Testis (tissue), 3 donors: ENCODE measurements around the gene GTF2I. TPM values are rescaled to one million over a fixed set of nuclear protein-coding genes. Genes with fewer than 3 reads are reported as not detected.
"Not testable (repeated sequence)": the region's sequence is repeated elsewhere in the genome, so short reads cannot be mapped to it uniquely, and the experiment has no call there.

ENCODE experiments used
- DNase-seq: peaks from one replicate; pipeline ENCODE4 v3.0.0-alpha.2; 2019
- H3K27ac ChIP-seq, 2 donors: fragments of 200-600 bp; sonication (generic); one replicate each; pipeline ENCODE4 v1.5.1; 2019
- H3K27me3 ChIP-seq: fragments of 200-600 bp; sonication (generic); one replicate; pipeline ENCODE4 v1.5.1; 2019
- H3K36me3 ChIP-seq: fragments of 200-600 bp; sonication (generic); one replicate; pipeline ENCODE4 v1.5.1; 2017; ENCODE audit warnings: low read depth; ENCODE audit errors: missing control alignments
- H3K4me1 ChIP-seq: fragments of 200-600 bp; sonication (generic); one replicate; pipeline ENCODE4 v1.5.1; 2019
- H3K4me3 ChIP-seq, 2 donors: fragments of 200-600 bp; sonication (generic); one replicate each; pipeline ENCODE4 v1.5.1; 2017 to 2019
- H3K9me3 ChIP-seq: fragments of 200-600 bp; sonication (generic); one replicate; pipeline ENCODE4 v1.5.1; 2017
- POLR2A ChIP-seq: fragments of 450-650 bp; IDR thresholded peaks from one replicate; pipeline ENCODE4 v1.6.1; 2017; ENCODE audit warnings: antibody characterized with exemption, mild to moderate bottlenecking, moderate library complexity
- WGBS, 2 donors: methylation state at CpG; one replicate each; pipeline ENCODE4 v1.1.5; 2018; 5-methylcytosine and 5-hydroxymethylcytosine counted together
- intact Hi-C: fragments of 100-400 bp; cut with DNase I; formaldehyde crosslinking; loops from one replicate; pipeline ENCODE4 v1.15.1; 2023; ENCODE audit warnings: low total_unique reads
- polyA plus RNA-seq: library from polyadenylated mRNA; stranded (reverse); fragments of 350-450 nt; fragmentation: Illumina TruSeq; extraction: RNeasy Lipid Tissue Mini Kit (QIAGEN cat#74804); gene quantifications from one replicate; pipeline ENCODE4 v1.2.3, GENCODE V29; 2014; ENCODE audit warnings: low read depth, low replicate concordance; ENCODE audit not compliant: insufficient read depth
- total RNA-seq, 2 donors: library from RNA; depleted of rRNA; stranded (reverse); fragments of >200 nt; gene quantifications; one replicate each; pipeline ENCODE4 v1.2.3, GENCODE V29; 2016
- TF ChIP-seq, protein P1 (sequence below), 3 experiments: fragments of 450-650 bp in 2 of 3; fragments of 200-600 bp in 1 of 3; sonication (generic) in 1 of 3; IDR thresholded peaks; one replicate each; pipeline ENCODE4 v1.5.1; 2016 to 2019; ENCODE audit warnings: antibody characterized with exemption in 3 of 3, mild to moderate bottlenecking in 2 of 3, moderate library complexity in 1 of 3

Gene GTF2I
- total and polyA plus RNA-seq, 3 donors from 2014 or later = 83.4 to 210 (median 208) TPM

- Histone ChIP-seq H3K4me1 (peaks cover 36% of the 10 kb centered on the region), H3K27ac (peak overlapping the region; percentile 97 to 100), H3K4me3 (peak overlapping the region; percentile 95 to 98), H3K36me3 (no peaks in the 10 kb centered on the region), H3K27me3 (no peaks in the 10 kb centered on the region), H3K9me3 (no peaks in the 10 kb centered on the region)
- WGBS, 2 donors = 0% methylated on average over 50 to 60 of the region's 60 CpGs
- intact Hi-C loops = no loop called here
- DNase-seq = peak; percentile 99
- TF ChIP-seq POLR2A = peak; percentile 42
- TF ChIP-seq, protein P1, sequence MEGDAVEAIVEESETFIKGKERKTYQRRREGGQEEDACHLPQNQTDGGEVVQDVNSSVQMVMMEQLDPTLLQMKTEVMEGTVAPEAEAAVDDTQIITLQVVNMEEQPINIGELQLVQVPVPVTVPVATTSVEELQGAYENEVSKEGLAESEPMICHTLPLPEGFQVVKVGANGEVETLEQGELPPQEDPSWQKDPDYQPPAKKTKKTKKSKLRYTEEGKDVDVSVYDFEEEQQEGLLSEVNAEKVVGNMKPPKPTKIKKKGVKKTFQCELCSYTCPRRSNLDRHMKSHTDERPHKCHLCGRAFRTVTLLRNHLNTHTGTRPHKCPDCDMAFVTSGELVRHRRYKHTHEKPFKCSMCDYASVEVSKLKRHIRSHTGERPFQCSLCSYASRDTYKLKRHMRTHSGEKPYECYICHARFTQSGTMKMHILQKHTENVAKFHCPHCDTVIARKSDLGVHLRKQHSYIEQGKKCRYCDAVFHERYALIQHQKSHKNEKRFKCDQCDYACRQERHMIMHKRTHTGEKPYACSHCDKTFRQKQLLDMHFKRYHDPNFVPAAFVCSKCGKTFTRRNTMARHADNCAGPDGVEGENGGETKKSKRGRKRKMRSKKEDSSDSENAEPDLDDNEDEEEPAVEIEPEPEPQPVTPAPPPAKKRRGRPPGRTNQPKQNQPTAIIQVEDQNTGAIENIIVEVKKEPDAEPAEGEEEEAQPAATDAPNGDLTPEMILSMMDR (IDR thresholded peaks at IDR 0.05) = no peak
Measured at GRCh38 chr7:74656837-74657691, 454 bp upstream of the GTF2I start.

- intact Hi-C loops = no loop called here
- no peaks in the 10 kb centered on the region for H3K9me3 ChIP-seq
- WGBS, 2 donors = 1 to 3% methylated on average over 16 to 58 of the region's 108 CpGs
- H3K27ac ChIP-seq = peak overlapping the region; percentile 97 to 100
- no peaks in the 10 kb centered on the region for H3K36me3 ChIP-seq
- H3K4me1 ChIP-seq = peaks cover 49% of the 10 kb centered on the region
- DNase-seq = peak; percentile 96
- no peak for TF ChIP-seq POLR2A
- TF ChIP-seq, protein P1 (IDR thresholded peaks at IDR 0.05) = no peak
- peak overlapping the region; percentile 95 to 98 for H3K4me3 ChIP-seq
- no peaks in the 10 kb centered on the region for H3K27me3 ChIP-seq
Measured at GRCh38 chr7:74658178-74659004, 873 bp downstream of the GTF2I start.

DNA sequence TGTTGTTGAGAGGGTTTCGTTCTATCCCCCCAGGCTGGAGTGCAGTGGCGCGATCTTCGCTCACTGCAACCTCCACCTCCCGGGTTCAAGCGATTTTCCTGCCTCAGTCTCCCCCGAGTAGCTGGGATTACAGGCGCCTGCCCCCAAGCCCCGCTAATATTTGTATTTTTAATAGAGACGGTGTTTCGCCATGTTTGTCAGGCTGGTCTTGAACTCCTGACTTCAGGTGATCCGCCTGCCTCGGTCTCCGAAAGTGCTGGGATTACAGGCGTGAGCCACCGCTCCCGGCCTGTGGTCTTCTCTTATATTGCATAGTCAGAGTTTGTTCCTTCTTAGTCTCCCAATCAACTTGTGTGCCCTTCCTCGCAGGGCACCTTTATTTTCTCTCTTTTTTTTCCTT, 2.7 kb downstream of the GTF2I start:
- peaks cover 61% of the 10 kb centered on the region for H3K4me1 ChIP-seq
- intact Hi-C loops, DNase-seq, H3K36me3 ChIP-seq, H3K27me3 ChIP-seq, H3K9me3 ChIP-seq: not testable (repeated sequence)
- 54 to 57% methylated on average over 18 of the region's 18 CpGs for WGBS, 2 donors
- H3K27ac ChIP-seq = peak overlapping the region; percentile 44 to 100
- peak overlapping the region; percentile 6 to 64 for H3K4me3 ChIP-seq

- peak; percentile 52 for DNase-seq
- peak overlapping the region; percentile 46 to 100 for H3K27ac ChIP-seq
- 71 to 73% methylated on average over 20 to 21 of the region's 21 CpGs for WGBS, 2 donors
- H3K36me3 ChIP-seq, H3K4me3 ChIP-seq, intact Hi-C loops, H3K27me3 ChIP-seq, H3K9me3 ChIP-seq: not testable (repeated sequence)
- H3K4me1 ChIP-seq = peaks cover 54% of the 10 kb centered on the region
Measured at GRCh38 chr7:74661836-74662794, 4.6 kb downstream of the GTF2I start.

GRCh38 chr7:74665296-74665938, 7.9 kb downstream of the GTF2I start:
- H3K27me3 ChIP-seq = no peaks in the 10 kb centered on the region
- H3K4me1 ChIP-seq = peaks cover 40% of the 10 kb centered on the region
- intact Hi-C loops = no loop called here
- no peak for DNase-seq
- no peak overlapping the region for H3K27ac ChIP-seq
- H3K9me3 ChIP-seq = no peaks in the 10 kb centered on the region
- H3K4me3 ChIP-seq = no peak overlapping the region
- no peaks in the 10 kb centered on the region for H3K36me3 ChIP-seq
- 91% methylated on average over 12 of the region's 12 CpGs for WGBS, 2 donors
- no peak for TF ChIP-seq POLR2A
- TF ChIP-seq, protein P1 (IDR thresholded peaks at IDR 0.05) = no peak

- H3K4me3 ChIP-seq, H3K36me3 ChIP-seq, intact Hi-C loops, H3K27ac ChIP-seq, DNase-seq, H3K27me3 ChIP-seq, H3K9me3 ChIP-seq: not testable (repeated sequence)
- peaks cover 29% of the 10 kb centered on the region for H3K4me1 ChIP-seq
- 88 to 91% methylated on average over 7 of the region's 7 CpGs for WGBS, 2 donors
Measured at GRCh38 chr7:74667013-74667412, 9.5 kb downstream of the GTF2I start.

DNA sequence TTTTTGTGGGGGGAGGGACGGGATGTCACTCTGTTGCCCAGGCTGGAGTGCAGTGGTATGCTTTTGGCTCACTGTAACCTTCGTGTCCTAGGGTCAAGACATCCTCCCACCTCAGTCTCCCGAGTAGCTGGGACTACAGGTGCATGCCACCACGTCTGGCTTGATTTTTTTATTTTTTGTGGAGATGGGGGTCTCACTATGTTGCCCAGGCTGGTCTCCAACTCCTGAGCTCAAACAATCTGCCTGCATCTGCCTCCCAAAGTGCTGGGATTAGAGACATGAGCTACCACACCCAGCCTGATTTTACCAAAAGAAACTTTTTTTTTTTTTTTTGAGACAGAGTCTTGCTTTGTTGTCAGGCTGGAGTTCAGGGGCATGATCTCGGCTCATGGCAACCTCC, 10.0 kb downstream of the GTF2I start:
- H3K9me3 ChIP-seq, H3K27me3 ChIP-seq, DNase-seq, H3K4me3 ChIP-seq, H3K27ac ChIP-seq, intact Hi-C loops, H3K36me3 ChIP-seq: not testable (repeated sequence)
- 67 to 73% methylated on average over 5 of the region's 5 CpGs for WGBS, 2 donors
- peaks cover 28% of the 10 kb centered on the region for H3K4me1 ChIP-seq
